SK-N-SH (cell line): ENCODE results near the gene THUMPD3. TPM values are rescaled to one million over a fixed set of nuclear protein-coding genes. Genes with fewer than 3 reads are reported as not detected.

Experiments
- CTCF ChIA-PET: fragments of 300-600, 350-600 bp; formaldehyde crosslinking; extraction: SDS; loops from one replicate; lab custom pipeline; 2021; lab: Yijun Ruan, JAX
- POLR2A ChIA-PET: fragments of 350-600 bp; sonication (Branson Sonifier 250); formaldehyde crosslinking; extraction: SDS; loops from one replicate; lab custom pipeline; 2020; ENCODE audit warnings: antibody characterized with exemption, inconsistent platforms; lab: Yijun Ruan, JAX
- DNase-seq: peaks from one replicate; pipeline ENCODE4 v3.0.0; 2012
- H2AFZ ChIP-seq: fragments of 200-600 bp; sonication (generic); 2 replicates; pipeline ENCODE4 v1.8.1; 2016; ENCODE audit warnings: antibody characterized with exemption, mild to moderate bottlenecking, low read depth
- H3F3A ChIP-seq: fragments of 200-600 bp; sonication (generic); replicated peaks from 2 replicates; pipeline ENCODE3; 2016; ENCODE audit warnings: antibody characterized with exemption, mild to moderate bottlenecking; ENCODE audit not compliant: insufficient read depth
- H3K27ac ChIP-seq, 2 experiments: fragments of 200-500 bp in 1 of 2; fragments of 200-600 bp in 1 of 2; sonication (Bioruptor generic) in 1 of 2; sonication (generic), shearing (Covaris generic) in 1 of 2; 2 replicates each; pipeline versions ENCODE4 v1.5.1 to v1.6.1; 2014 to 2016; ENCODE audit warnings: low read depth in 2 of 2, inconsistent platforms in 1 of 2, low read length in 1 of 2, mild to moderate bottlenecking in 1 of 2, mixed read lengths in 1 of 2
- H3K27me3 ChIP-seq: fragments of 200-600 bp; sonication (generic), shearing (Covaris generic); 2 replicates; pipeline ENCODE4 v1.6.1; 2016; ENCODE audit warnings: mixed run types; ENCODE audit not compliant: insufficient read depth
- H3K36me3 ChIP-seq, 2 experiments: fragments of 200-500 bp in 1 of 2; fragments of 200-600 bp in 1 of 2; sonication (Bioruptor generic) in 1 of 2; sonication (generic) in 1 of 2; replicated peaks in 1 of 2; 2 replicates each; pipeline versions ENCODE3 to v1.5.1; 2014 to 2016; ENCODE audit warnings: low read length in 1 of 2, mild to moderate bottlenecking in 1 of 2; ENCODE audit not compliant: insufficient read depth in 2 of 2, control insufficient read depth in 1 of 2
- H3K4me1 ChIP-seq, 2 experiments: fragments of 200-500 bp in 1 of 2; fragments of 200-600 bp in 1 of 2; sonication (Bioruptor generic) in 1 of 2; sonication (generic), shearing (Covaris generic) in 1 of 2; 2 replicates each; pipeline versions ENCODE4 v1.5.1 to v1.6.1; 2014 to 2016; ENCODE audit warnings: low read depth in 1 of 2, low read length in 1 of 2, mixed run types in 1 of 2; ENCODE audit not compliant: insufficient read depth in 2 of 2, control insufficient read depth in 1 of 2
- H3K4me2 ChIP-seq: fragments of 200-600 bp; sonication (generic), shearing (Covaris generic); 2 replicates; pipeline ENCODE4 v1.6.1; 2017; ENCODE audit warnings: mixed run types
- H3K4me3 ChIP-seq, 2 experiments: fragments of 200-500 bp in 1 of 2; fragments of 200-600 bp in 1 of 2; sonication (Bioruptor generic) in 1 of 2; sonication (generic), shearing (Covaris generic) in 1 of 2; 2 replicates each; pipeline versions ENCODE4 v1.5.1 to v1.8.1; 2014 to 2016; ENCODE audit warnings: low read depth in 2 of 2, inconsistent platforms in 1 of 2, low read length in 1 of 2, mild to moderate bottlenecking in 1 of 2, mixed read lengths in 1 of 2, moderate library complexity in 1 of 2
- H3K79me2 ChIP-seq: fragments of 200-600 bp; sonication (generic); 2 replicates; pipeline ENCODE4 v1.8.1; 2017; ENCODE audit warnings: mild to moderate bottlenecking; ENCODE audit not compliant: insufficient read depth
- H3K9ac ChIP-seq: fragments of 200-600 bp; sonication (generic); 2 replicates; pipeline ENCODE4 v1.6.1; 2017; ENCODE audit warnings: mixed run types
- H3K9me2 ChIP-seq: fragments of 200-600 bp; sonication (generic); 2 replicates; pipeline ENCODE4 v1.6.1; 2017; ENCODE audit warnings: mixed run types
- H3K9me3 ChIP-seq: fragments of 200-600 bp; sonication (generic); 2 replicates; pipeline ENCODE4 v1.6.1; 2017; ENCODE audit warnings: mixed run types, mild to moderate bottlenecking, moderate library complexity
- H4K20me1 ChIP-seq: fragments of 200-600 bp; sonication (generic); 2 replicates; pipeline ENCODE4 v1.6.1; 2017; ENCODE audit warnings: mild to moderate bottlenecking, mixed run types; ENCODE audit not compliant: insufficient read depth
- CHD2 ChIP-seq: fragments of 150-350 bp; IDR thresholded peaks from 2 replicates; pipeline ENCODE4 v1.6.1; 2018; ENCODE audit warnings: low read length; ENCODE audit not compliant: partially characterized antibody
- ELF1 ChIP-seq: IDR thresholded peaks from 2 replicates; pipeline ENCODE4 v1.4.0; 2012
- EP300 ChIP-seq, 2 experiments: IDR thresholded peaks; 2 replicates each; pipeline versions ENCODE4 v1.4.0 to v1.6.1; 2012; ENCODE audit warnings: borderline replicate concordance in 1 of 2, low read depth in 1 of 2, low read length in 1 of 2
- FOXJ3 ChIP-seq: sonication (generic); formaldehyde crosslinking; IDR thresholded peaks from 2 replicates; pipeline ENCODE4 v1.5.1; 2020; ENCODE audit warnings: mild to moderate bottlenecking, missing genetic modification reagents
- GABPA ChIP-seq: IDR thresholded peaks from 2 replicates; pipeline ENCODE4 v1.4.0; 2012; ENCODE audit warnings: low read depth, mild to moderate bottlenecking
- GATA2 ChIP-seq: sonication (generic); formaldehyde crosslinking; IDR thresholded peaks from 2 replicates; pipeline ENCODE4 v1.5.0; 2020; ENCODE audit warnings: mild to moderate bottlenecking, missing genetic modification reagents
- MXI1 ChIP-seq: IDR thresholded peaks from 2 replicates; pipeline ENCODE4 v1.6.1; 2012; ENCODE audit warnings: mild to moderate bottlenecking, low read depth, low read length, improper control_type of control experiment
- NRF1 ChIP-seq: IDR thresholded peaks from 2 replicates; pipeline ENCODE4 v1.6.1; 2012; ENCODE audit warnings: low read depth, mild to moderate bottlenecking, low read length
- POLR2AphosphoS5 ChIP-seq: IDR thresholded peaks from 2 replicates; pipeline ENCODE4 v1.6.1; 2012; ENCODE audit warnings: low read depth, low read length
- RAD21 ChIP-seq: IDR thresholded peaks from 2 replicates; pipeline ENCODE4 v1.6.1; 2012; ENCODE audit warnings: mild to moderate bottlenecking, low read length
- RFX5 ChIP-seq: IDR thresholded peaks from 2 replicates; pipeline ENCODE4 v1.6.1; 2012; ENCODE audit warnings: mild to moderate bottlenecking, improper control_type of control experiment, low read length
- SIN3A ChIP-seq: IDR thresholded peaks from 2 replicates; pipeline ENCODE4 v1.6.1; 2012; ENCODE audit warnings: low read depth, mild to moderate bottlenecking, low read length, moderate library complexity, borderline replicate concordance
- TEAD4 ChIP-seq: IDR thresholded peaks from 2 replicates; pipeline ENCODE4 v1.4.0; 2012; ENCODE audit warnings: mild to moderate bottlenecking, borderline replicate concordance; ENCODE audit not compliant: insufficient read depth
- YY1 ChIP-seq: IDR thresholded peaks from 2 replicates; pipeline ENCODE4 v1.4.0; 2012; ENCODE audit warnings: low read depth, mild to moderate bottlenecking
- WGBS: methylation state at CpG from one replicate; pipeline ENCODE4 v1.1.6; 2017; ENCODE audit warnings: low lambda C conversion rate; 5-methylcytosine and 5-hydroxymethylcytosine counted together
- polyA plus RNA-seq, 3 experiments: library from polyadenylated mRNA; depleted of rRNA; stranded (reverse); fragments of >200 nt; gene quantifications; 2 replicates each; pipeline ENCODE4 v1.2.3, GENCODE V29; 2012
- TF ChIP-seq, protein P1 (sequence below): IDR thresholded peaks from 2 replicates; pipeline ENCODE4; 2012
- TF ChIP-seq, protein P2 (sequence below): fragments of 150-350 bp; IDR thresholded peaks from 2 replicates; pipeline ENCODE4 v1.6.1; 2017; ENCODE audit warnings: antibody characterized with exemption, low read length, low read depth, borderline replicate concordance
- TF ChIP-seq, protein P3 (sequence below): IDR thresholded peaks from 2 replicates; pipeline ENCODE4 v1.4.0; 2012; ENCODE audit warnings: low read depth
- TF ChIP-seq, protein P4 (sequence below): fragments of 150-350 bp; IDR thresholded peaks from 2 replicates; pipeline ENCODE4 v1.6.1; 2016; ENCODE audit warnings: mild to moderate bottlenecking, low read depth, low read length
- TF ChIP-seq, protein P5 (sequence below): IDR thresholded peaks from 2 replicates; pipeline ENCODE4 v1.4.0; 2012; ENCODE audit warnings: low read depth, borderline replicate concordance

The THUMPD3 gene
- polyA plus RNA-seq, 1 of the 3 experiments (the other 2 are of a cell fraction): 27.1 TPM

DNA sequence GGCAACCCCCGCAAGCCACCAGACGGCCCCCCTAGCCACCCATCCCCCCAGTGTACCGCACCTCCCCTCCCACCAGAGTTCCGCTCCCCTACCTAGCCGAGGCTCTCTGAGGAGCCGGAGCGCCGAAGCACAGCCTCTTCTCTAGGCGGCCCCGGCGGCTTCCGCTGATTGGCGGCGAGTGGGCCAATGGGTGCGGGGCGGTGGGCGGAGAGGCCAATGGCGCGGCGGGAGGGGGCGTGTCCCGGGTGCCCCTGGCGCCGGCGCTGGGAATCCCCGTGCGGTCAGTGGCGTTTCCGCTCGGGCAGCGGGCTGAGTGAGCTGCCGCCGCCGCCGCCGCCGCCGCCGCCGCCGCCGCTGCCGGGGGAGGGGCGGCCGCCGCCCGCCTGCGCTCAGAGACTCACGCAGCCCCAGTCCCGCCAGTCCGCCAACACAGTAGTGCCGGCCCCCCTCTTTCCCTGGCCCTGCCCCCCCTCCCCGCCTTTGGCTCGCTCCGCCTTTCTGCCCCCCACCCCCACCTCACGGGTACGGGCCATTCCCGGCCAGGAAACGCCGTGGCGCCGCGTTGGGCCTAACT, 34.6 kb downstream of the THUMPD3 start, which contains the start of gene SETD5 (continued):
- TF ChIP-seq, protein P1, sequence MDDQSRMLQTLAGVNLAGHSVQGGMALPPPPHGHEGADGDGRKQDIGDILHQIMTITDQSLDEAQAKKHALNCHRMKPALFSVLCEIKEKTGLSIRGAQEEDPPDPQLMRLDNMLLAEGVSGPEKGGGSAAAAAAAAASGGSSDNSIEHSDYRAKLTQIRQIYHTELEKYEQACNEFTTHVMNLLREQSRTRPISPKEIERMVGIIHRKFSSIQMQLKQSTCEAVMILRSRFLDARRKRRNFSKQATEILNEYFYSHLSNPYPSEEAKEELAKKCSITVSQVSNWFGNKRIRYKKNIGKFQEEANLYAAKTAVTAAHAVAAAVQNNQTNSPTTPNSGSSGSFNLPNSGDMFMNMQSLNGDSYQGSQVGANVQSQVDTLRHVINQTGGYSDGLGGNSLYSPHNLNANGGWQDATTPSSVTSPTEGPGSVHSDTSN: peak; percentile 88
- TF ChIP-seq, protein P2, sequence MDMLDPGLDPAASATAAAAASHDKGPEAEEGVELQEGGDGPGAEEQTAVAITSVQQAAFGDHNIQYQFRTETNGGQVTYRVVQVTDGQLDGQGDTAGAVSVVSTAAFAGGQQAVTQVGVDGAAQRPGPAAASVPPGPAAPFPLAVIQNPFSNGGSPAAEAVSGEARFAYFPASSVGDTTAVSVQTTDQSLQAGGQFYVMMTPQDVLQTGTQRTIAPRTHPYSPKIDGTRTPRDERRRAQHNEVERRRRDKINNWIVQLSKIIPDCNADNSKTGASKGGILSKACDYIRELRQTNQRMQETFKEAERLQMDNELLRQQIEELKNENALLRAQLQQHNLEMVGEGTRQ: no peak
- TF ChIP-seq YY1: peak; percentile 5; the same call in 1 of the 2 replicates
- TF ChIP-seq RAD21: no peak
- TF ChIP-seq GATA2 (CRISPR knock-in tag): no peak
- TF ChIP-seq NRF1: 0 out of 2 replicates have a peak, but pooled peaks have one; percentile 21
- 0 out of 4 replicates have a peak, but pooled peaks of 1 of the 2 experiments have one; percentile 2 for TF ChIP-seq EP300 (IDR thresholded peaks at IDR 0.05; ENCODE audit: borderline replicate concordance in 1 of 2, low read depth in 1 of 2, low read length in 1 of 2)
- TF ChIP-seq RFX5: no peak
- peak; percentile 96 for TF ChIP-seq POLR2AphosphoS5
- TF ChIP-seq SIN3A: 0 out of 2 replicates have a peak, but pooled peaks have one; percentile 15
- TF ChIP-seq GABPA: no peak; the same call in 1 of the 2 replicates
- no peak for TF ChIP-seq FOXJ3 (CRISPR knock-in tag)
- TF ChIP-seq, protein P3, sequence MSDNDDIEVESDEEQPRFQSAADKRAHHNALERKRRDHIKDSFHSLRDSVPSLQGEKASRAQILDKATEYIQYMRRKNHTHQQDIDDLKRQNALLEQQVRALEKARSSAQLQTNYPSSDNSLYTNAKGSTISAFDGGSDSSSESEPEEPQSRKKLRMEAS: no peak
- peak; percentile 48; the same call in 1 of the 2 replicates for TF ChIP-seq ELF1
- TF ChIP-seq, protein P4, sequence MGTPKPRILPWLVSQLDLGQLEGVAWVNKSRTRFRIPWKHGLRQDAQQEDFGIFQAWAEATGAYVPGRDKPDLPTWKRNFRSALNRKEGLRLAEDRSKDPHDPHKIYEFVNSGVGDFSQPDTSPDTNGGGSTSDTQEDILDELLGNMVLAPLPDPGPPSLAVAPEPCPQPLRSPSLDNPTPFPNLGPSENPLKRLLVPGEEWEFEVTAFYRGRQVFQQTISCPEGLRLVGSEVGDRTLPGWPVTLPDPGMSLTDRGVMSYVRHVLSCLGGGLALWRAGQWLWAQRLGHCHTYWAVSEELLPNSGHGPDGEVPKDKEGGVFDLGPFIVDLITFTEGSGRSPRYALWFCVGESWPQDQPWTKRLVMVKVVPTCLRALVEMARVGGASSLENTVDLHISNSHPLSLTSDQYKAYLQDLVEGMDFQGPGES: peak; percentile 30; the same call in 1 of the 2 replicates
- TF ChIP-seq, all 33 proteins: peak for 10

DNA sequence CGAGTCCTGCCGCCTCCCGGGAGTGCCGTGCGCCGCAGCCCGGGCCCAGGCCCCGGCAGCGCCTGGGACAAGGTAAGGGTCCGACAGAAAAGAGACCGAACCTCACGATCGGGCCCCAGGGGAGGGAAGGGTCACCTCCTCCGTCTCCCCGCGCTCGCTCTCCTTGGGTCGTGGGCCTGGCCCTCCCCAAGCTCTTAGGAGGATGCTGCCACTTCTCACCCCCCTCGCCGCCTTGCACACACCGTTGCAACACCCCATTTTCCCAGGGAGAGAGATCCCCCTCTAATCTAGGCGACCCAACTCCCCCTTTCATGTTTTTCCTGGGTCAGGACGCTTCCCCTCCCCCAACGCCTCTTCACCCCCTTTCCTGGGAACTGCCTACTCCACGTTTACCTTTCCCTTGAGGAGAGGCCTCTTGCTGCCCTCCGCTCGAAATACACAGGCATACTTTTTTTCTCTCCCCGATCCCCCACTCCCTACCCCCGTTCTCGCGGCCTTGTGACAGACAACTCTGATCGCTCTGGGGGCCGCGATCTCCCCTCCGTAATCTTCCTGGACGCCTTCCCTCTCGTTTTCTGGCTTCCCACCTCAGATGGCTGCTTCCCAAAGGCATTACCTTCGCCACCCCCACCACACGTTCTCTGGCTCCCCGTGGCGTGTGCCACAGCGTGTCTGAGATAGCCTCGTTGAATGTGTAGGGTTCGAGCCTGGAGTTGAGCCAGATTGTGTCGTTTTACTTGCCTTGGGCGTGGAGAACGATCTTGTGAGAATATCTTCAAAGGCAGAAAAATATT, 35.2 kb downstream of the THUMPD3 start:
- Histone ChIP-seq H2AFZ (no peak overlapping the region), H3K27me3 (no peaks in the 10 kb centered on the region), H3K79me2 (peaks cover 87% of the 10 kb centered on the region), H3K9me3 (no peaks in the 10 kb centered on the region), H4K20me1 (peaks cover 76% of the 10 kb centered on the region), H3K4me2 (peak overlapping the region; percentile 94), H3K9me2 (no peaks in the 10 kb centered on the region), H3K4me3 (peak overlapping the region; percentile 98), H3K36me3 (peaks cover 23 to 24% of the 10 kb centered on the region in 2 experiments), H3K9ac (peak overlapping the region; percentile 100), H3F3A (peaks cover 57% of the 10 kb centered on the region), H3K4me1 (peaks cover 37 to 46% of the 10 kb centered on the region in 2 experiments; a peak in 3 of 4 replicates), H3K27ac (peak overlapping the region; percentile 95 to 99)
- peak; percentile 30 for DNase-seq
- CTCF ChIA-PET: no interaction called here
- POLR2A ChIA-PET: interaction anchor here (0.6 to 3.5 kb wide), 8 partner anchors 25 to 613 kb away, joined by 3 to 39 read pairs (median 3); partner anchors contain the start of gene THUMPD3
- under 1% methylated on average over 32 of the region's 47 CpGs for WGBS
- TF ChIP-seq, protein P5, sequence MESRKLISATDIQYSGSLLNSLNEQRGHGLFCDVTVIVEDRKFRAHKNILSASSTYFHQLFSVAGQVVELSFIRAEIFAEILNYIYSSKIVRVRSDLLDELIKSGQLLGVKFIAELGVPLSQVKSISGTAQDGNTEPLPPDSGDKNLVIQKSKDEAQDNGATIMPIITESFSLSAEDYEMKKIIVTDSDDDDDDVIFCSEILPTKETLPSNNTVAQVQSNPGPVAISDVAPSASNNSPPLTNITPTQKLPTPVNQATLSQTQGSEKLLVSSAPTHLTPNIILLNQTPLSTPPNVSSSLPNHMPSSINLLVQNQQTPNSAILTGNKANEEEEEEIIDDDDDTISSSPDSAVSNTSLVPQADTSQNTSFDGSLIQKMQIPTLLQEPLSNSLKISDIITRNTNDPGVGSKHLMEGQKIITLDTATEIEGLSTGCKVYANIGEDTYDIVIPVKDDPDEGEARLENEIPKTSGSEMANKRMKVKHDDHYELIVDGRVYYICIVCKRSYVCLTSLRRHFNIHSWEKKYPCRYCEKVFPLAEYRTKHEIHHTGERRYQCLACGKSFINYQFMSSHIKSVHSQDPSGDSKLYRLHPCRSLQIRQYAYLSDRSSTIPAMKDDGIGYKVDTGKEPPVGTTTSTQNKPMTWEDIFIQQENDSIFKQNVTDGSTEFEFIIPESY: no peak
- TF ChIP-seq, protein P4: no peak
- TF ChIP-seq EP300 (IDR thresholded peaks at IDR 0.05; ENCODE audit: borderline replicate concordance in 1 of 2, low read depth in 1 of 2, low read length in 1 of 2) (no peak), MXI1 (peak; percentile 67; the same call in 1 of the 2 replicates), SIN3A (0 out of 2 replicates have a peak, but pooled peaks have one; percentile 6), RFX5 (no peak), TEAD4 (no peak), FOXJ3 (CRISPR knock-in tag) (0 out of 2 replicates have a peak, but pooled peaks have one; percentile 18), CHD2 (peak; percentile 20)
- TF ChIP-seq, protein P3: peak; percentile 21
